ENCODE data around the gene KLC4.
"Not testable (repeated sequence)": the region's sequence is repeated elsewhere in the genome, so short reads cannot be mapped to it uniquely, and the experiment has no call there.

KLC4 gene

GRCh38 chr6:43062818-43063217, 3.4 kb downstream of the KLC4 start:
- TF ChIP-seq POLR2A (IDR thresholded peaks at IDR 0.05; ENCODE audit: low read depth, low read length) = no peak
- FAIRE-seq (no peak), DNase-seq (ENCODE audit: insufficient read length, low spot score) (no peak)

GRCh38 chr6:43070028-43070632, 10.7 kb downstream of the KLC4 start:
- no peak for FAIRE-seq
- no peak for TF ChIP-seq POLR2A (IDR thresholded peaks at IDR 0.05; ENCODE audit: low read depth, low read length)
- peak; percentile 75 for DNase-seq (ENCODE audit: insufficient read length, low spot score)

GRCh38 chr6:43074847-43075669, 15.6 kb downstream of the KLC4 start:
- no peak for TF ChIP-seq POLR2A (IDR thresholded peaks at IDR 0.05; ENCODE audit: low read depth, low read length)
- no peak for FAIRE-seq

GRCh38 chr6:43075670-43076463, 16.4 kb downstream of the KLC4 start, which contains the start of gene PTK7:
TSS of gene PTK7 (plus strand) at chr6:43076314. CDS start at chr6:43076489, 175 bp downstream.
- no peak for FAIRE-seq
- peak; percentile 47 for DNase-seq (ENCODE audit: insufficient read length, low spot score)
- peak; percentile 59 for TF ChIP-seq POLR2A (IDR thresholded peaks at IDR 0.05; ENCODE audit: low read depth, low read length)

More at GRCh38 chr6:43074847-43075669, 15.6 kb downstream of the KLC4 start:
- no peak for DNase-seq (ENCODE audit: insufficient read length, low spot score)

- FAIRE-seq = no peak
- TF ChIP-seq POLR2A (IDR thresholded peaks at IDR 0.05; ENCODE audit: low read depth, low read length) = no peak
- peak; percentile 37 for DNase-seq (ENCODE audit: insufficient read length, low spot score)
Measured at GRCh38 chr6:43076464-43077332, 17.3 kb downstream of the KLC4 start.

GRCh38 chr6:43077333-43077809, 17.9 kb downstream of the KLC4 start:
- FAIRE-seq = no peak
- TF ChIP-seq POLR2A (IDR thresholded peaks at IDR 0.05; ENCODE audit: low read depth, low read length) = no peak
- no peak for DNase-seq (ENCODE audit: insufficient read length, low spot score)

- FAIRE-seq = no peak
- no peak for DNase-seq (ENCODE audit: insufficient read length, low spot score)
- no peak for TF ChIP-seq POLR2A (IDR thresholded peaks at IDR 0.05; ENCODE audit: low read depth, low read length)
Measured at GRCh38 chr6:43077981-43078511, 18.6 kb downstream of the KLC4 start.

GRCh38 chr6:43078691-43079090, 19.3 kb downstream of the KLC4 start:
- no peak for TF ChIP-seq POLR2A (IDR thresholded peaks at IDR 0.05; ENCODE audit: low read depth, low read length)
- FAIRE-seq (no peak), DNase-seq (ENCODE audit: insufficient read length, low spot score) (no peak)

- DNase-seq (ENCODE audit: insufficient read length, low spot score) (no peak), FAIRE-seq (no peak)
- TF ChIP-seq POLR2A (IDR thresholded peaks at IDR 0.05; ENCODE audit: low read depth, low read length) = no peak
Measured at GRCh38 chr6:43081043-43081442, 21.6 kb downstream of the KLC4 start.

- FAIRE-seq; DNase-seq (ENCODE audit: insufficient read length, low spot score): not testable (repeated sequence)
Measured at GRCh38 chr6:43081922-43082321, 22.5 kb downstream of the KLC4 start.

- FAIRE-seq (no peak), DNase-seq (ENCODE audit: insufficient read length, low spot score) (no peak)
- no peak for TF ChIP-seq POLR2A (IDR thresholded peaks at IDR 0.05; ENCODE audit: low read depth, low read length)
Measured at GRCh38 chr6:43082806-43083655, 23.6 kb downstream of the KLC4 start.

GRCh38 chr6:43086022-43086658, 26.7 kb downstream of the KLC4 start:
- TF ChIP-seq POLR2A (IDR thresholded peaks at IDR 0.05; ENCODE audit: low read depth, low read length) = no peak
- DNase-seq (ENCODE audit: insufficient read length, low spot score) (no peak), FAIRE-seq (no peak)

All from H54 (cell line).